ENCODE measurements around the gene TCEAL3. TPM values are rescaled to one million over a fixed set of nuclear protein-coding genes. Genes with fewer than 3 reads are reported as not detected.
A peak's percentile ranks its signal among the peaks of the same experiment; 100 is the strongest.
"Not testable (repeated sequence)": the region's sequence is repeated elsewhere in the genome, so short reads cannot be mapped to it uniquely, and the experiment has no call there.

Gene TCEAL3
- total and polyA plus RNA-seq, 2 donors (not counting 1 experiment from before 2014, with no cell fraction given), result 21.6 to 59.7 TPM

DNA sequence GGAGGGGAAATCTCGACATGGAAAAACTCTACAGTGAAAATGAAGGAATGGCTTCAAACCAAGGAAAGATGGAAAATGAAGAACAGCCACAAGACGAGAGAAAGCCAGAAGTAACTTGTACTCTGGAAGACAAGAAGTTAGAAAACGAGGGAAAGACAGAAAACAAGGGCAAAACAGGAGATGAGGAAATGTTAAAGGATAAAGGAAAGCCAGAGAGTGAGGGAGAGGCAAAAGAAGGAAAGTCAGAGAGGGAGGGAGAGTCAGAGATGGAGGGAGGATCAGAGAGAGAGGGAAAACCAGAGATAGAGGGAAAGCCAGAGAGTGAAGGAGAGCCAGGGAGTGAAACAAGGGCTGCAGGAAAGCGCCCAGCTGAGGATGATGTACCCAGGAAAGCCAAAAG is 21.1 kb upstream of the TCEAL3 start:
- no peaks in the 10 kb centered on the region for H3K9me3 ChIP-seq (ENCODE audit: control insufficient read depth, insufficient read depth, low read depth, low read length)
- H3K4me1 ChIP-seq (ENCODE audit: control insufficient read depth, extremely low read depth, insufficient read depth, low read length), result no peaks in the 10 kb centered on the region
- no peak for TF ChIP-seq EZH2 (IDR thresholded peaks at IDR 0.05; ENCODE audit: low read length, missing control alignments)
- TF ChIP-seq, protein P1, sequence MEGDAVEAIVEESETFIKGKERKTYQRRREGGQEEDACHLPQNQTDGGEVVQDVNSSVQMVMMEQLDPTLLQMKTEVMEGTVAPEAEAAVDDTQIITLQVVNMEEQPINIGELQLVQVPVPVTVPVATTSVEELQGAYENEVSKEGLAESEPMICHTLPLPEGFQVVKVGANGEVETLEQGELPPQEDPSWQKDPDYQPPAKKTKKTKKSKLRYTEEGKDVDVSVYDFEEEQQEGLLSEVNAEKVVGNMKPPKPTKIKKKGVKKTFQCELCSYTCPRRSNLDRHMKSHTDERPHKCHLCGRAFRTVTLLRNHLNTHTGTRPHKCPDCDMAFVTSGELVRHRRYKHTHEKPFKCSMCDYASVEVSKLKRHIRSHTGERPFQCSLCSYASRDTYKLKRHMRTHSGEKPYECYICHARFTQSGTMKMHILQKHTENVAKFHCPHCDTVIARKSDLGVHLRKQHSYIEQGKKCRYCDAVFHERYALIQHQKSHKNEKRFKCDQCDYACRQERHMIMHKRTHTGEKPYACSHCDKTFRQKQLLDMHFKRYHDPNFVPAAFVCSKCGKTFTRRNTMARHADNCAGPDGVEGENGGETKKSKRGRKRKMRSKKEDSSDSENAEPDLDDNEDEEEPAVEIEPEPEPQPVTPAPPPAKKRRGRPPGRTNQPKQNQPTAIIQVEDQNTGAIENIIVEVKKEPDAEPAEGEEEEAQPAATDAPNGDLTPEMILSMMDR (conservative IDR thresholded peaks at IDR 0.05 in 1 of 2, IDR thresholded peaks at IDR 0.05 in 1 of 2; ENCODE audit: low read depth in 1 of 2, low read length in 2 of 2), result no peak
- no peaks in the 10 kb centered on the region for H4K20me1 ChIP-seq (ENCODE audit: control insufficient read depth, extremely low read depth, insufficient read depth, low read length)
- peak overlapping the region; percentile 68 to 77 (median 72) for H3K4me3 ChIP-seq (replicated peaks in 1 of 4; ENCODE audit: control extremely low read depth in 1 of 4, insufficient read depth in 1 of 4, low read depth in 3 of 4, low read length in 4 of 4)
- H3K4me2 ChIP-seq (ENCODE audit: extremely low read depth, insufficient read depth, low read length), result peak overlapping the region; percentile 59
- peaks cover 10% of the 10 kb centered on the region for H3K79me2 ChIP-seq (ENCODE audit: control insufficient read depth, insufficient read depth, low read length)
- H2AFZ ChIP-seq (ENCODE audit: low read length), result no peak overlapping the region
- H3K27ac ChIP-seq (ENCODE audit: insufficient read depth, low read length), result no peak overlapping the region
- H3K36me3 ChIP-seq (ENCODE audit: control insufficient read depth, insufficient read depth, low read length), result peaks cover 2% of the 10 kb centered on the region
- H3K27me3 ChIP-seq (ENCODE audit: control insufficient read depth, insufficient read depth, low read length), result no peaks in the 10 kb centered on the region
- no peak for DNase-seq (ENCODE audit: low read depth in 2 of 2)
- H3K9ac ChIP-seq (ENCODE audit: insufficient read depth, low read length), result no peak overlapping the region

- H3K36me3 ChIP-seq (ENCODE audit: control insufficient read depth, insufficient read depth, low read length); H3K4me1 ChIP-seq (ENCODE audit: control insufficient read depth, extremely low read depth, insufficient read depth, low read length); H3K27me3 ChIP-seq (ENCODE audit: control insufficient read depth, insufficient read depth, low read length); H3K4me2 ChIP-seq (ENCODE audit: extremely low read depth, insufficient read depth, low read length); H4K20me1 ChIP-seq (ENCODE audit: control insufficient read depth, extremely low read depth, insufficient read depth, low read length); H2AFZ ChIP-seq (ENCODE audit: low read length); H3K27ac ChIP-seq (ENCODE audit: insufficient read depth, low read length); H3K4me3 ChIP-seq (replicated peaks in 1 of 4; ENCODE audit: control extremely low read depth in 1 of 4, insufficient read depth in 1 of 4, low read depth in 3 of 4, low read length in 4 of 4); H3K79me2 ChIP-seq (ENCODE audit: control insufficient read depth, insufficient read depth, low read length); H3K9me3 ChIP-seq (ENCODE audit: control insufficient read depth, insufficient read depth, low read depth, low read length); DNase-seq (ENCODE audit: low read depth in 2 of 2); H3K9ac ChIP-seq (ENCODE audit: insufficient read depth, low read length): not testable (repeated sequence)
Measured at GRCh38 chrX:103592295-103592694, 15.5 kb upstream of the TCEAL3 start.

DNA sequence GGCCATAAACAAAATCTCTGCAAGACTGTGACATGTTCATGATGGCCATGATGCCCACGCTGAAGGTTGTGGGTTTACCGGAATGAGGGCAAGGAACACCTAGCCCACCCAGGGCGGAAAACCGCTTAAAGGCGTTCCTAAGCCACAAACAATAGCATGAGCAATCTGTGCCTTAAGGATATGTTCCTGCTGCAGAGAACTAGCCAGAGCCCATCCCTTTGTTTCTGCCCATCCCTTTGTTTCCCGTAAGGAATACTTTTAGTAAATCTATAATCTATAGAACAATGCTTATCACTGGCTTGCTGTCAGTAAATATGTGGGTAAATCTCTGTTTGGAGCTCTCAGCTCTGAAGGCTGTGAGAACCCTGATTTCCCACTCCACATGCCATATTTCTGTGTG is 12.6 kb upstream of the TCEAL3 start:
- not testable (repeated sequence) for H3K4me1 ChIP-seq (ENCODE audit: control insufficient read depth, extremely low read depth, insufficient read depth, low read length); H2AFZ ChIP-seq (ENCODE audit: low read length); H3K36me3 ChIP-seq (ENCODE audit: control insufficient read depth, insufficient read depth, low read length); H3K27me3 ChIP-seq (ENCODE audit: control insufficient read depth, insufficient read depth, low read length); H3K9me3 ChIP-seq (ENCODE audit: control insufficient read depth, insufficient read depth, low read depth, low read length); DNase-seq (ENCODE audit: low read depth in 2 of 2); H3K27ac ChIP-seq (ENCODE audit: insufficient read depth, low read length); H3K9ac ChIP-seq (ENCODE audit: insufficient read depth, low read length); H3K4me3 ChIP-seq (replicated peaks in 1 of 4; ENCODE audit: control extremely low read depth in 1 of 4, insufficient read depth in 1 of 4, low read depth in 3 of 4, low read length in 4 of 4); H3K4me2 ChIP-seq (ENCODE audit: extremely low read depth, insufficient read depth, low read length); H4K20me1 ChIP-seq (ENCODE audit: control insufficient read depth, extremely low read depth, insufficient read depth, low read length); H3K79me2 ChIP-seq (ENCODE audit: control insufficient read depth, insufficient read depth, low read length)

DNA sequence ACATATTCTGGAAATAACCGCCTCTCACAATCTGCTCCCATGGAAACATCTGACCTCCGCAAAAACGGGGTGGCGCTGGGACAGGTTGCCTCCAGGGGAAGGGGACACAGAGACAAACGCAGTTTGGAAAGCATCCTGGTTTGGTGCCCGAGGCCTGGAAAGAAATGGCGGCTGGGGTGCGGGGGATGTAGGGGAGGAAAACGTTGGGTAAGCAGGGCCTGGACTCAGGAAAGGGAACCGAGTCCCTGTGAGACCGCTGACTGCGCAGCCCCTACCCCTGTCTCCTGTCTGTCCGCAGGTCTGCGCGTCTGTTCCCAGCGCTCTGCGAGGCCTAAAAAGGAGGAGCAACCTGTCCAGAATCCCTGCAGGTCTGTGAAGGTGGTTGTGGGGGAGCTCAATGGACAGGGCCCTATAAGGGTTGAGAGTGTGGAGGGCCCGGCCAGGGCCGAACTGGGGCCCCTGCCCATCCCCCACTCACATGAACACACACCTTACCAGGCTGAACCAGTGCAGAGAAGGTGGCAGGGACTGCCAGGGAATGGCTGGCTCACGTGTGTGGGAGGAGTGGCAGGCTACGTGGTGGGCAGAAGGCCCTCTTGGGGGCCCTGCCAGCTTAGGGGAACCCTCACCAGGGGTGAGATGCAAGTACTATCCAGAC is 672 bp downstream of the TCEAL3 start:
- Histone ChIP-seq H3K4me3 (replicated peaks in 1 of 4; ENCODE audit: control extremely low read depth in 1 of 4, insufficient read depth in 1 of 4, low read depth in 3 of 4, low read length in 4 of 4) (peak overlapping the region; percentile 61 to 75 (median 64)), H3K9me3 (ENCODE audit: control insufficient read depth, insufficient read depth, low read depth, low read length) (no peaks in the 10 kb centered on the region), H3K4me2 (ENCODE audit: extremely low read depth, insufficient read depth, low read length) (peak overlapping the region; percentile 64), H3K79me2 (ENCODE audit: control insufficient read depth, insufficient read depth, low read length) (no peaks in the 10 kb centered on the region), H3K27me3 (ENCODE audit: control insufficient read depth, insufficient read depth, low read length) (no peaks in the 10 kb centered on the region), H3K36me3 (ENCODE audit: control insufficient read depth, insufficient read depth, low read length) (no peaks in the 10 kb centered on the region), H2AFZ (ENCODE audit: low read length) (peak overlapping the region; percentile 30), H3K27ac (ENCODE audit: insufficient read depth, low read length) (peak overlapping the region; percentile 89), H4K20me1 (ENCODE audit: control insufficient read depth, extremely low read depth, insufficient read depth, low read length) (no peaks in the 10 kb centered on the region), H3K4me1 (ENCODE audit: control insufficient read depth, extremely low read depth, insufficient read depth, low read length) (no peaks in the 10 kb centered on the region), H3K9ac (ENCODE audit: insufficient read depth, low read length) (peak overlapping the region; percentile 89)
- no peak for DNase-seq (ENCODE audit: low read depth in 2 of 2)
- TF ChIP-seq EZH2 (IDR thresholded peaks at IDR 0.05; ENCODE audit: low read length, missing control alignments), result no peak
- TF ChIP-seq, protein P1 (conservative IDR thresholded peaks at IDR 0.05 in 1 of 2, IDR thresholded peaks at IDR 0.05 in 1 of 2; ENCODE audit: low read depth in 1 of 2, low read length in 2 of 2), result no peak

All from fibroblast of lung (primary cell).